HCT116 (cell line): ENCODE measurements around the gene DMXL2. TPM values are rescaled to one million over a fixed set of nuclear protein-coding genes. Genes with fewer than 3 reads are reported as not detected.
A peak's percentile ranks its signal among the peaks of the same experiment; 100 is the strongest.

Experiments used
- ATAC-seq: fragments of 200-7000 bp; cut with Tn5 transposase; 2 replicates; pipeline ENCODE4 v1.9.1; 2020; ENCODE audit warnings: mild to moderate bottlenecking, moderate library complexity
- BruUV-seq: library from RNA; stranded (reverse); fragments of 400-500 nt; replicated peaks from 2 replicates; lab custom pipeline; 2021; lab: Mats Ljungman, UMichigan
- CTCF ChIA-PET: fragments of 300-600 bp; sonication (Branson Sonifier 250); formaldehyde crosslinking; loops from one replicate; lab custom pipeline; 2021; ENCODE audit warnings: antibody characterized with exemption; lab: Charles Lee
- POLR2A ChIA-PET: fragments of 300-600, 350-600 bp; sonication (Branson Sonifier 250); formaldehyde crosslinking; loops from one replicate; lab custom pipeline; 2021; ENCODE audit warnings: antibody characterized with exemption; lab: Charles Lee
- RAD21 ChIA-PET, 2 experiments: fragments of 300-600 bp; sonication (Branson Sonifier 250); formaldehyde crosslinking; loops; one replicate each; lab custom pipeline; 2023; ENCODE audit warnings: low total read pairs in 2 of 2; ENCODE audit not compliant: uncharacterized antibody in 2 of 2, unreplicated experiment in 2 of 2, low non-redundant PET in 1 of 2; lab: Charles Lee
- DNase-seq: peaks from one replicate; pipeline ENCODE4 v3.0.0-alpha.2; 2010; ENCODE audit warnings: low read depth, low spot score
- H2AFZ ChIP-seq: fragments of 200-600 bp; shearing (Covaris generic), sonication (generic); 2 replicates; pipeline ENCODE4 v1.6.1; 2017; ENCODE audit warnings: low read depth, mixed run types, mixed read lengths, antibody characterized with exemption, low read length; ENCODE audit not compliant: poor library complexity, severe bottlenecking
- H3K27ac ChIP-seq: 2 replicates; pipeline ENCODE4 v1.5.1; 2012; ENCODE audit warnings: low read depth, low read length
- H3K27me3 ChIP-seq: fragments of 200-600 bp; sonication (generic); 2 replicates; pipeline ENCODE4 v1.6.1; 2016; ENCODE audit warnings: mixed run types, low read length, mixed read lengths; ENCODE audit not compliant: insufficient read depth
- H3K36me3 ChIP-seq, 2 experiments: fragments of 200-500 bp in 1 of 2; fragments of 200-600 bp in 1 of 2; sonication (Bioruptor generic) in 1 of 2; sonication (generic) in 1 of 2; 2 replicates each; pipeline versions ENCODE4 v1.5.1 to v1.6.1; 2014 to 2016; ENCODE audit warnings: low read length in 2 of 2, inconsistent platforms in 1 of 2, mixed read lengths in 1 of 2, mixed run types in 1 of 2; ENCODE audit not compliant: insufficient read depth in 2 of 2, control insufficient read depth in 1 of 2
- H3K4me1 ChIP-seq, 2 experiments: fragments of 200-600 bp in 1 of 2; sonication (generic) in 1 of 2; 2 replicates each; pipeline versions ENCODE4 v1.5.1 to v1.6.1; 2012 to 2017; ENCODE audit warnings: low read length in 2 of 2, inconsistent platforms in 1 of 2, mild to moderate bottlenecking in 1 of 2, mixed read lengths in 1 of 2, mixed run types in 1 of 2, moderate library complexity in 1 of 2; ENCODE audit not compliant: insufficient read depth in 2 of 2, control insufficient read depth in 1 of 2
- H3K4me2 ChIP-seq: fragments of 200-600 bp; sonication (generic); 2 replicates; pipeline ENCODE4 v1.6.1; 2017; ENCODE audit warnings: mixed run types, low read length, mixed read lengths
- H3K4me3 ChIP-seq, 2 experiments: fragments of 200-600 bp in 1 of 2; sonication (generic) in 1 of 2; replicated peaks in 1 of 2; 2 replicates each; pipeline ENCODE4 v1.5.1; 2011 to 2016; ENCODE audit warnings: low read length in 2 of 2, control low read depth in 1 of 2, low read depth in 1 of 2, mild to moderate bottlenecking in 1 of 2, mixed read lengths in 1 of 2, mixed run types in 1 of 2
- H3K79me2 ChIP-seq: fragments of 200-600 bp; sonication (generic); 2 replicates; pipeline ENCODE4 v1.6.1; 2017; ENCODE audit warnings: mild to moderate bottlenecking, mixed run types, low read length, moderate library complexity, mixed read lengths; ENCODE audit not compliant: insufficient read depth
- H3K9ac ChIP-seq: fragments of 200-600 bp; sonication (generic); 2 replicates; pipeline ENCODE4 v1.6.1; 2016; ENCODE audit warnings: low read length, mixed read lengths
- H3K9me2 ChIP-seq: fragments of 200-600 bp; sonication (generic), shearing (Covaris generic); 2 replicates; pipeline ENCODE4 v1.6.1; 2017; ENCODE audit warnings: mixed run types, mild to moderate bottlenecking, moderate library complexity; ENCODE audit not compliant: insufficient read depth
- H3K9me3 ChIP-seq, 2 experiments: fragments of 200-500 bp in 1 of 2; fragments of 200-600 bp in 1 of 2; sonication (Bioruptor generic) in 1 of 2; sonication (generic) in 1 of 2; 2 replicates each; pipeline ENCODE4 v1.6.1; 2014 to 2017; ENCODE audit warnings: low read length in 2 of 2, mixed read lengths in 2 of 2, inconsistent platforms in 1 of 2, low read depth in 1 of 2, mild to moderate bottlenecking in 1 of 2, mixed run types in 1 of 2, moderate library complexity in 1 of 2; ENCODE audit not compliant: control insufficient read depth in 1 of 2, insufficient read depth in 1 of 2
- H4K20me1 ChIP-seq: fragments of 200-600 bp; sonication (generic), shearing (Covaris generic); 2 replicates; pipeline ENCODE4 v1.6.1; 2017; ENCODE audit warnings: mixed run types, mild to moderate bottlenecking, moderate library complexity; ENCODE audit not compliant: insufficient read depth
- CBX3 ChIP-seq: IDR thresholded peaks from 2 replicates; pipeline ENCODE4 v1.6.1; 2012; ENCODE audit warnings: low read depth
- CEBPB ChIP-seq: IDR thresholded peaks from 2 replicates; pipeline ENCODE4 v1.6.1; 2012; ENCODE audit warnings: low read depth
- ELF1 ChIP-seq: IDR thresholded peaks from 2 replicates; pipeline ENCODE4 v1.6.1; 2012; ENCODE audit warnings: low read depth, borderline replicate concordance
- EZH2phosphoT487 ChIP-seq: fragments of 200-600 bp; IDR thresholded peaks from 2 replicates; pipeline ENCODE4 v1.6.1; 2018; ENCODE audit warnings: antibody characterized with exemption, borderline replicate concordance
- FOSL1 ChIP-seq: IDR thresholded peaks from 2 replicates; pipeline ENCODE4 v1.6.1; 2012; ENCODE audit warnings: low read depth
- MAX ChIP-seq: IDR thresholded peaks from 2 replicates; pipeline ENCODE4 v1.6.1; 2012
- POLR2A ChIP-seq: IDR thresholded peaks from 2 replicates; pipeline ENCODE4 v1.7.0; 2011; ENCODE audit warnings: borderline replicate concordance; ENCODE audit not compliant: insufficient read depth, insufficient read length; ENCODE audit errors: extremely low read depth
- REST ChIP-seq: IDR thresholded peaks from 2 replicates; pipeline ENCODE4 v1.6.1; 2012; ENCODE audit warnings: low read depth
- SIN3A ChIP-seq: IDR thresholded peaks from 2 replicates; pipeline ENCODE4 v1.6.1; 2012; ENCODE audit warnings: low read depth
- SP1 ChIP-seq: IDR thresholded peaks from 2 replicates; pipeline ENCODE4 v1.6.1; 2012; ENCODE audit warnings: low read depth
- SRF ChIP-seq: IDR thresholded peaks from 2 replicates; pipeline ENCODE4 v1.6.1; 2012; ENCODE audit warnings: low read depth
- YY1 ChIP-seq: IDR thresholded peaks from 2 replicates; pipeline ENCODE4 v1.6.1; 2011; ENCODE audit warnings: low read length, low read depth, moderate library complexity, mild to moderate bottlenecking; ENCODE audit not compliant: insufficient replicate concordance; ENCODE audit errors: extremely low read depth
- ZBTB33 ChIP-seq: IDR thresholded peaks from 2 replicates; pipeline ENCODE4 v1.6.1; 2011; ENCODE audit warnings: mild to moderate bottlenecking, low read length, moderate library complexity; ENCODE audit not compliant: insufficient replicate concordance; ENCODE audit errors: extremely low read depth
- ZFX ChIP-seq: fragments of 450-650 bp; IDR thresholded peaks from 2 replicates; pipeline ENCODE4 v1.6.1; 2017
- ZNF274 ChIP-seq: fragments of 200-500 bp; sonication (Bioruptor generic); IDR thresholded peaks from 2 replicates; pipeline ENCODE4 v1.6.1; 2014; ENCODE audit warnings: mild to moderate bottlenecking, low read depth, low read length, inconsistent platforms
- intact Hi-C: fragments of 100-400 bp; cut with micrococcal nuclease; formaldehyde crosslinking; loops from 2 replicates; pipeline ENCODE4 v1.10.0; 2022
- total RNA-seq: library from RNA; stranded (reverse); gene quantifications from one replicate; pipeline ENCODE4 v1.2.1, GENCODE V29; 2021; ENCODE audit not compliant: unreplicated experiment

DMXL2 gene
- total RNA-seq, 1 experiment from 2014 or later: 21.5 TPM

- intact Hi-C loops: no loop called here
- RAD21 ChIA-PET: no interaction called here
- Histone ChIP-seq H2AFZ (no peak overlapping the region), H3K9me2 (no peaks in the 10 kb centered on the region), H4K20me1 (no peaks in the 10 kb centered on the region), H3K79me2 (no peaks in the 10 kb centered on the region), H3K4me1 (no peaks in the 10 kb centered on the region), H3K27ac (no peak overlapping the region), H3K4me2 (no peak overlapping the region), H3K4me3 (no peak overlapping the region), H3K36me3 (no peaks in the 10 kb centered on the region), H3K9ac (no peak overlapping the region), H3K27me3 (no peaks in the 10 kb centered on the region), H3K9me3 (no peaks in the 10 kb centered on the region)
- no TSS peak for BruUV-seq
- POLR2A ChIA-PET: no interaction called here
- no peak for TF ChIP-seq YY1
- TF ChIP-seq SIN3A: no peak
- TF ChIP-seq POLR2A: no peak
- no peak for TF ChIP-seq ZNF274
- CTCF ChIA-PET: no interaction called here
- DNase-seq (no peak), ATAC-seq (no peak)
These were observed 184.0 kb downstream of the DMXL2 start for GRCh38 chr15:51438526-51438925.

- intact Hi-C loops: no loop called here
- ChIA-PET CTCF (interaction anchor here (1.2 kb wide), 1 partner anchor 24 kb away, joined by 7 read pairs; no protein-coding TSS in a partner anchor), RAD21 (no interaction called here)
- no peak overlapping the region for H3K9ac ChIP-seq
- no peaks in the 10 kb centered on the region for H3K9me3 ChIP-seq
- H4K20me1 ChIP-seq: no peaks in the 10 kb centered on the region
- TF ChIP-seq EZH2phosphoT487: no peak
- TF ChIP-seq FOSL1: no peak
- no peak for TF ChIP-seq CEBPB
- TF ChIP-seq CBX3: no peak
- no peak for TF ChIP-seq SP1
- no peak for TF ChIP-seq ZBTB33
- no peak for TF ChIP-seq SRF
- no peak for TF ChIP-seq YY1
- no peak for TF ChIP-seq ZFX
- no peak for TF ChIP-seq REST
- no peak for TF ChIP-seq MAX
- no peak for TF ChIP-seq ELF1
- TF ChIP-seq, all 23 proteins: peak for 0
- no peak overlapping the region for H3K4me3 ChIP-seq
- no peaks in the 10 kb centered on the region for H3K79me2 ChIP-seq
- no peak for DNase-seq
- BruUV-seq: no TSS peak
- ATAC-seq: no peak
- peak overlapping the region; percentile 79 for H2AFZ ChIP-seq
- H3K36me3 ChIP-seq: no peaks in the 10 kb centered on the region
- H3K4me2 ChIP-seq: peak overlapping the region; percentile 38; the same call in 1 of the 2 replicates
- peaks cover 19 to 25% of the 10 kb centered on the region in 2 experiments for H3K4me1 ChIP-seq
- no peaks in the 10 kb centered on the region for H3K9me2 ChIP-seq
- POLR2A ChIA-PET: no interaction called here
- H3K27me3 ChIP-seq: no peaks in the 10 kb centered on the region
- no peak overlapping the region for H3K27ac ChIP-seq
These were observed 197.0 kb downstream of the DMXL2 start for GRCh38 chr15:51425517-51426040.
